ENCODE measurements around the gene ZCCHC14. TPM values are rescaled to one million over a fixed set of nuclear protein-coding genes. Genes with fewer than 3 reads are reported as not detected.
"Not testable (repeated sequence)": the region's sequence is repeated elsewhere in the genome, so short reads cannot be mapped to it uniquely, and the experiment has no call there.

The ZCCHC14 gene
- total RNA-seq, 1 donor from 2014 or later: 5.8 TPM

- DNase-seq (ENCODE audit: low read depth in 2 of 2): no peak
Measured at GRCh38 chr16:87412371-87412995, 80.3 kb downstream of the ZCCHC14 start.

GRCh38 chr16:87411375-87412271, 81.2 kb downstream of the ZCCHC14 start:
- no peak for DNase-seq (ENCODE audit: low read depth in 2 of 2)

- no peak for DNase-seq (ENCODE audit: low read depth in 2 of 2)
Measured at GRCh38 chr16:87410968-87411367, 81.9 kb downstream of the ZCCHC14 start.

- no peak for DNase-seq (ENCODE audit: low read depth in 2 of 2)
Measured at GRCh38 chr16:87410530-87410929, 82.3 kb downstream of the ZCCHC14 start.

- no peak for DNase-seq (ENCODE audit: low read depth in 2 of 2)
Measured at GRCh38 chr16:87409781-87410180, 83.0 kb downstream of the ZCCHC14 start.

GRCh38 chr16:87409153-87409552, 83.7 kb downstream of the ZCCHC14 start:
- DNase-seq (ENCODE audit: low read depth in 2 of 2): no peak

GRCh38 chr16:87407511-87408112, 85.2 kb downstream of the ZCCHC14 start:
- DNase-seq (ENCODE audit: low read depth in 2 of 2): peak; percentile 54 to 98

GRCh38 chr16:87406495-87407088, 86.2 kb downstream of the ZCCHC14 start:
- DNase-seq (ENCODE audit: low read depth in 2 of 2): no peak

GRCh38 chr16:87404764-87405625, 87.8 kb downstream of the ZCCHC14 start:
- DNase-seq (ENCODE audit: low read depth in 2 of 2): no peak

GRCh38 chr16:87395181-87395842, 97.5 kb downstream of the ZCCHC14 start:
- no peak for DNase-seq (ENCODE audit: low read depth in 2 of 2)

GRCh38 chr16:87393680-87394055, 99.2 kb downstream of the ZCCHC14 start:
- no peak for DNase-seq (ENCODE audit: low read depth in 2 of 2)

GRCh38 chr16:87392821-87393679, 99.8 kb downstream of the ZCCHC14 start:
- peak in 1 of 2 donors; percentile 52 for DNase-seq (ENCODE audit: low read depth in 2 of 2)

- peak; percentile 89 to 97 for DNase-seq (ENCODE audit: low read depth in 2 of 2)
Measured at GRCh38 chr16:87391950-87392820, 100.6 kb downstream of the ZCCHC14 start, which contains the start of gene MAP1LC3B. Gene MAP1LC3B, plus strand, starts transcription at chr16:87392336. Its CDS starts 92 bp downstream, at chr16:87392428.

GRCh38 chr16:87391324-87391949, 101.4 kb downstream of the ZCCHC14 start:
- DNase-seq (ENCODE audit: low read depth in 2 of 2): no peak

GRCh38 chr16:87390641-87391323, 102.0 kb downstream of the ZCCHC14 start:
- DNase-seq (ENCODE audit: low read depth in 2 of 2): no peak

GRCh38 chr16:87389914-87390313, 102.9 kb downstream of the ZCCHC14 start:
- not testable (repeated sequence) for DNase-seq (ENCODE audit: low read depth in 2 of 2)

GRCh38 chr16:87389245-87389644, 103.6 kb downstream of the ZCCHC14 start:
- no peak for DNase-seq (ENCODE audit: low read depth in 2 of 2)

- DNase-seq (ENCODE audit: low read depth in 2 of 2): no peak
Measured at GRCh38 chr16:87388818-87389134, 104.0 kb downstream of the ZCCHC14 start.

All from dermis microvascular lymphatic vessel endothelial cell (primary cell).